ENCODE data around the gene CPT1C. TPM values are rescaled to one million over a fixed set of nuclear protein-coding genes. Genes with fewer than 3 reads are reported as not detected.

Gene CPT1C
- polyA plus RNA-seq, 1 donor (not counting 4 experiments of a cell fraction or from before 2014, with no cell fraction given), result 0.41 TPM

- FAIRE-seq (no peak), DNase-seq (ENCODE audit: low read depth, low spot score) (no peak)
- Histone ChIP-seq H4K20me1 (ENCODE audit: control insufficient read depth, extremely low read depth, insufficient read depth, low read length) (peaks cover 9% of the 10 kb centered on the region), H2AFZ (ENCODE audit: control insufficient read depth, low read length) (no peak overlapping the region), H3K4me2 (ENCODE audit: control insufficient read depth, extremely low read depth, insufficient read depth, low read depth, low read length) (no peak overlapping the region), H3K36me3 (ENCODE audit: control insufficient read depth in 2 of 2, extremely low read depth in 1 of 2, insufficient read depth in 2 of 2, low read length in 2 of 2) (peaks cover 43 to 44% of the 10 kb centered on the region in 2 experiments), H3K9me1 (ENCODE audit: control insufficient read depth, extremely low read depth, insufficient read depth, low read length) (no peaks in the 10 kb centered on the region), H3K79me2 (ENCODE audit: control insufficient read depth, insufficient read depth, low read length) (peaks cover 42% of the 10 kb centered on the region), H3K4me3 (ENCODE audit: control insufficient read depth in 2 of 3, extremely low read depth in 1 of 3, insufficient read depth in 2 of 3, low read depth in 1 of 3, low read length in 3 of 3) (no peak overlapping the region), H3K9me3 (ENCODE audit: control insufficient read depth, low read depth, low read length) (no peaks in the 10 kb centered on the region), H3K27me3 (ENCODE audit: control insufficient read depth, extremely low read depth, insufficient read depth, low read length) (no peaks in the 10 kb centered on the region), H3K9ac (ENCODE audit: control insufficient read depth, extremely low read depth, insufficient read depth, low read length) (no peak overlapping the region), H3K27ac (ENCODE audit: control insufficient read depth, insufficient read depth, low read length) (no peak overlapping the region), H3K4me1 (ENCODE audit: control insufficient read depth, extremely low read depth, insufficient read depth, low read length) (no peaks in the 10 kb centered on the region)
- dilution Hi-C loops (cut with MboI; ENCODE audit: extremely low pct_ligation_motif_present, low sequenced_read_pairs), result no loop called here
- TF ChIP-seq CTCF (optimal IDR thresholded peaks at IDR 0.05 in 1 of 3, IDR thresholded peaks at IDR 0.05 in 1 of 3, conservative IDR thresholded peaks at IDR 0.05 in 1 of 3; ENCODE audit: extremely low read depth in 1 of 3, insufficient read depth in 2 of 3, low read length in 3 of 3) (no peak), EZH2 (IDR thresholded peaks at IDR 0.05; ENCODE audit: low read length) (no peak)
Measured at GRCh38 chr19:49651820-49652550, 38.9 kb upstream of the CPT1C start.

DNA sequence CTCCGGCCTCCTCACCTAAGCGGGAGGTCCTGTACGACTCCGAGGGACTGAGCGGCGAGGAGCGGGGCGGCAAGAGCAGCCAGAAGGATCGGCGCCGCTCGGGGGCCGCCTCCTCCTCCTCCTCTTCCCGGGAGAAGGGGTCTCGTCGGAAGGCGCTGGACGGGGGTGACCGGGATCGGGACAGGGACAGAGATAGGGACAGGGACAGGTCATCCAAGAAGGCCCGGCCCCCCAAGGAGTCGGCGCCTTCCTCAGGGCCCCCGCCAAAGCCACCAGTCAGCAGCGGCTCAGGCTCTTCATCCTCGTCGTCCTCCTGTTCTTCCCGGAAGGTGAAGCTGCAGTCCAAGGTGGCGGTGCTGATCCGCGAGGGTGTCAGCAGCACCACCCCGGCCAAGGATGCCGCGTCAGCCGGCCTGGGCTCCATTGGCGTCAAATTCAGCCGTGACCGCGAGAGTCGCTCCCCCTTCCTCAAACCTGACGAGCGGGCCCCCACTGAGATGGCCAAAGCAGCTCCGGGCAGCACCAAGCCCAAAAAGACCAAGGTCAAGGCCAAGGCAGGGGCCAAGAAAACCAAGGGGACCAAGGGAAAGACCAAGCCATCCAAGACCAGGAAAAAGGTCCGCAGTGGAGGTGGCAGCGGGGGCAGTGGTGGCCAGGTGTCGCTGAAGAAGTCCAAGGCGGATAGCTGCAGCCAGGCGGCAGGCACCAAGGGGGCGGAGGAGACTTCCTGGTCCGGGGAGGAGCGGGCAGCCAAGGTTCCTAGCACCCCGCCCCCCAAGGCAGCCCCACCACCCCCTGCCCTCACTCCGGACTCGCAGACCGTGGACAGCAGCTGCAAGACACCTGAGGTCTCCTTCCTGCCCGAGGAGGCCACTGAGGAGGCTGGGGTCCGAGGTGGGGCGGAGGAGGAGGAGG lies 38.1 kb upstream of the CPT1C start:
- FAIRE-seq (no peak), DNase-seq (ENCODE audit: low read depth, low spot score) (no peak)
- Histone ChIP-seq H3K4me3 (ENCODE audit: control insufficient read depth in 2 of 3, extremely low read depth in 1 of 3, insufficient read depth in 2 of 3, low read depth in 1 of 3, low read length in 3 of 3) (no peak overlapping the region), H3K4me1 (ENCODE audit: control insufficient read depth, extremely low read depth, insufficient read depth, low read length) (no peaks in the 10 kb centered on the region), H2AFZ (ENCODE audit: control insufficient read depth, low read length) (no peak overlapping the region), H3K9me3 (ENCODE audit: control insufficient read depth, low read depth, low read length) (no peaks in the 10 kb centered on the region), H3K9me1 (ENCODE audit: control insufficient read depth, extremely low read depth, insufficient read depth, low read length) (no peaks in the 10 kb centered on the region), H4K20me1 (ENCODE audit: control insufficient read depth, extremely low read depth, insufficient read depth, low read length) (peaks cover 9% of the 10 kb centered on the region), H3K27ac (ENCODE audit: control insufficient read depth, insufficient read depth, low read length) (no peak overlapping the region), H3K4me2 (ENCODE audit: control insufficient read depth, extremely low read depth, insufficient read depth, low read depth, low read length) (no peak overlapping the region), H3K9ac (ENCODE audit: control insufficient read depth, extremely low read depth, insufficient read depth, low read length) (no peak overlapping the region), H3K27me3 (ENCODE audit: control insufficient read depth, extremely low read depth, insufficient read depth, low read length) (no peaks in the 10 kb centered on the region), H3K79me2 (ENCODE audit: control insufficient read depth, insufficient read depth, low read length) (peaks cover 35% of the 10 kb centered on the region), H3K36me3 (ENCODE audit: control insufficient read depth in 2 of 2, extremely low read depth in 1 of 2, insufficient read depth in 2 of 2, low read length in 2 of 2) (peaks cover 42 to 44% of the 10 kb centered on the region in 2 experiments)
- dilution Hi-C loops (cut with MboI; ENCODE audit: extremely low pct_ligation_motif_present, low sequenced_read_pairs), result no loop called here
- TF ChIP-seq CTCF (optimal IDR thresholded peaks at IDR 0.05 in 1 of 3, IDR thresholded peaks at IDR 0.05 in 1 of 3, conservative IDR thresholded peaks at IDR 0.05 in 1 of 3; ENCODE audit: extremely low read depth in 1 of 3, insufficient read depth in 2 of 3, low read length in 3 of 3), result no peak
- no peak for TF ChIP-seq EZH2 (IDR thresholded peaks at IDR 0.05; ENCODE audit: low read length)

Measured in keratinocyte (primary cell).